Ascending aorta (tissue), 2 donors: ENCODE measurements around the gene TTC39A. TPM values are rescaled to one million over a fixed set of nuclear protein-coding genes. Genes with fewer than 3 reads are reported as not detected.

ENCODE experiments used
- DNase-seq, 2 donors: peaks; one replicate each; pipeline ENCODE4 v3.0.0-alpha.2; 2019; ENCODE audit warnings: low spot score in 2 of 2
- H3K27ac ChIP-seq, 2 donors: fragments of 200-600 bp; sonication (generic); one replicate each; pipeline ENCODE4 v1.5.1; 2016 to 2017; ENCODE audit warnings: mild to moderate bottlenecking in 1 of 2
- H3K27me3 ChIP-seq: fragments of 200-600 bp; sonication (generic); one replicate; pipeline ENCODE4 v1.5.1; 2017
- H3K36me3 ChIP-seq, 2 donors: fragments of 200-600 bp; sonication (generic); one replicate each; pipeline ENCODE4 v1.5.1; 2016
- H3K4me1 ChIP-seq, 2 donors: fragments of 200-600 bp; sonication (generic); one replicate each; pipeline ENCODE4 v1.5.1; 2016 to 2017; ENCODE audit warnings: mild to moderate bottlenecking in 1 of 2
- H3K4me3 ChIP-seq, 2 donors: fragments of 200-600 bp; sonication (generic); one replicate each; pipeline ENCODE4 v1.5.1; 2016 to 2017; ENCODE audit warnings: mild to moderate bottlenecking in 1 of 2
- H3K9me3 ChIP-seq, 2 donors: fragments of 200-600 bp; sonication (generic); one replicate each; pipeline ENCODE4 v1.5.1; 2016
- CTCF ChIP-seq, 3 experiments: fragments of 200-600 bp in 2 of 3; fragments of 450-650 bp in 1 of 3; sonication (generic) in 2 of 3; IDR thresholded peaks; one replicate each; pipeline ENCODE4 v1.5.1; 2016 to 2019; ENCODE audit warnings: antibody characterized with exemption in 3 of 3, mild to moderate bottlenecking in 1 of 3, moderate library complexity in 1 of 3
- intact Hi-C: fragments of 100-400 bp; cut with DNase I; formaldehyde crosslinking; loops from one replicate; pipeline ENCODE4 v1.15.1; 2023
- total RNA-seq: library from RNA; depleted of rRNA; stranded (reverse); fragments of >200 nt; gene quantifications from one replicate; pipeline ENCODE4 v1.1.0, GENCODE V29; 2016

TTC39A gene
- total RNA-seq, 1 donor from 2014 or later: not detected

- Histone ChIP-seq H3K4me3 (no peak overlapping the region), H3K27ac (no peak overlapping the region), H3K36me3 (no peaks in the 10 kb centered on the region), H3K9me3 (no peaks in the 10 kb centered on the region), H3K27me3 (no peaks in the 10 kb centered on the region), H3K4me1 (peaks cover 2 to 9% of the 10 kb centered on the region in 2 donors)
- intact Hi-C loops: no loop called here
- TF ChIP-seq CTCF (IDR thresholded peaks at IDR 0.05): no peak
- DNase-seq: no peak
Observed at GRCh38 chr1:51288578-51288977, 41.8 kb downstream of the TTC39A start.

GRCh38 chr1:51287966-51288365 lies 42.4 kb downstream of the TTC39A start:
- H3K27me3 ChIP-seq: no peaks in the 10 kb centered on the region
- H3K36me3 ChIP-seq: no peaks in the 10 kb centered on the region
- no peaks in the 10 kb centered on the region for H3K9me3 ChIP-seq
- no peak overlapping the region for H3K4me3 ChIP-seq
- DNase-seq: peak in 1 of 2 donors; percentile 44
- no peak for TF ChIP-seq CTCF (IDR thresholded peaks at IDR 0.05)
- H3K4me1 ChIP-seq: peaks cover 7 to 9% of the 10 kb centered on the region in 2 donors
- H3K27ac ChIP-seq: no peak overlapping the region
- intact Hi-C loops: no loop called here

- Histone ChIP-seq H3K27me3 (no peaks in the 10 kb centered on the region), H3K4me1 (peaks cover 9 to 12% of the 10 kb centered on the region in 2 donors), H3K36me3 (no peaks in the 10 kb centered on the region), H3K4me3 (no peak overlapping the region), H3K27ac (peak overlapping the region in 1 of 2 donors; percentile 17), H3K9me3 (no peaks in the 10 kb centered on the region)
- TF ChIP-seq CTCF (IDR thresholded peaks at IDR 0.05): no peak
- intact Hi-C loops: no loop called here
- DNase-seq: no peak
Observed at GRCh38 chr1:51285055-51285454, 45.3 kb downstream of the TTC39A start.

- intact Hi-C loops: loop anchor here (5.0 kb wide), 1 partner anchor 47 kb away; the partner anchor contains the start of gene RNF11
- no peak overlapping the region for H3K4me3 ChIP-seq
- H3K27ac ChIP-seq: peak overlapping the region in 1 of 2 donors; percentile 17
Observed at GRCh38 chr1:51284487-51284954, 45.8 kb downstream of the TTC39A start.

GRCh38 chr1:51283979-51284378 lies 46.4 kb downstream of the TTC39A start:
- Histone ChIP-seq H3K36me3 (no peaks in the 10 kb centered on the region), H3K27ac (no peak overlapping the region), H3K4me1 (peaks cover 9 to 12% of the 10 kb centered on the region in 2 donors), H3K9me3 (no peaks in the 10 kb centered on the region), H3K27me3 (no peaks in the 10 kb centered on the region), H3K4me3 (no peak overlapping the region)
- no peak for DNase-seq
- no peak for TF ChIP-seq CTCF (IDR thresholded peaks at IDR 0.05)
- intact Hi-C loops: loop anchor here (5.0 kb wide), 1 partner anchor 47 kb away; the partner anchor contains the start of gene RNF11

More at GRCh38 chr1:51284487-51284954, 45.8 kb downstream of the TTC39A start:
- peak in 1 of 2 donors; percentile 57 for DNase-seq
- Histone ChIP-seq H3K36me3 (no peaks in the 10 kb centered on the region), H3K9me3 (no peaks in the 10 kb centered on the region), H3K4me1 (peaks cover 9 to 12% of the 10 kb centered on the region in 2 donors), H3K27me3 (no peaks in the 10 kb centered on the region)
- TF ChIP-seq CTCF (IDR thresholded peaks at IDR 0.05): no peak
